KMS-11 (cell line): ENCODE data around the gene VCPKMT.

Experiments
- H2AFZ ChIP-seq: fragments of 200-600 bp; sonication (generic); 2 replicates; pipeline ENCODE4 v1.6.1; 2016; ENCODE audit warnings: antibody characterized with exemption, mixed run types, low read depth
- H3K27ac ChIP-seq: fragments of 200-600 bp; sonication (generic); 2 replicates; pipeline ENCODE4 v1.6.1; 2016; ENCODE audit warnings: mild to moderate bottlenecking, mixed run types
- H3K27me3 ChIP-seq: fragments of 200-600 bp; sonication (generic); 2 replicates; pipeline ENCODE4 v1.6.1; 2017; ENCODE audit warnings: mild to moderate bottlenecking, low read depth, mixed run types, moderate library complexity; ENCODE audit not compliant: insufficient read depth
- H3K36me3 ChIP-seq: fragments of 200-600 bp; sonication (generic); 2 replicates; pipeline ENCODE4 v1.6.1; 2017; ENCODE audit warnings: mild to moderate bottlenecking, mixed run types; ENCODE audit not compliant: insufficient read depth
- H3K4me1 ChIP-seq: fragments of 200-600 bp; sonication (generic); 2 replicates; pipeline ENCODE4 v1.6.1; 2016; ENCODE audit warnings: mild to moderate bottlenecking, low read depth, mixed run types; ENCODE audit not compliant: poor library complexity, severe bottlenecking
- H3K4me2 ChIP-seq: fragments of 200-600 bp; sonication (generic); 2 replicates; pipeline ENCODE4 v1.7.0; 2016; ENCODE audit warnings: mild to moderate bottlenecking, mixed run types
- H3K4me3 ChIP-seq: fragments of 200-600 bp; sonication (generic); IDR thresholded peaks from 2 replicates; pipeline ENCODE4 v1.6.1; 2017; ENCODE audit warnings: low read depth, low read length, mixed read lengths; ENCODE audit not compliant: insufficient read depth
- H3K79me2 ChIP-seq: fragments of 200-600 bp; sonication (generic); 2 replicates; pipeline ENCODE4 v1.6.1; 2016; ENCODE audit warnings: low read depth, mixed run types; ENCODE audit not compliant: insufficient read depth
- H3K9ac ChIP-seq: fragments of 200-600 bp; sonication (generic); 2 replicates; pipeline ENCODE4 v1.6.1; 2016; ENCODE audit warnings: mild to moderate bottlenecking, mixed run types
- H4K20me1 ChIP-seq: fragments of 200-600 bp; sonication (generic); 2 replicates; pipeline ENCODE4 v1.6.1; 2016; ENCODE audit warnings: mild to moderate bottlenecking, mixed run types; ENCODE audit not compliant: insufficient read depth
- TF ChIP-seq, protein P1 (sequence below): fragments of 200-600 bp; sonication (generic); conservative IDR thresholded peaks from 2 replicates; pipeline ENCODE4 v1.6.1; 2017; ENCODE audit warnings: low read depth, mild to moderate bottlenecking, antibody characterized with exemption, low read length, moderate library complexity, mixed read lengths

The VCPKMT gene

GRCh38 chr14:50088731-50089130 is 27.6 kb downstream of the VCPKMT start:
- no peak overlapping the region for H3K4me3 ChIP-seq
- peak overlapping the region; percentile 61; the same call in 1 of the 2 replicates for H3K4me2 ChIP-seq
- peaks cover 69% of the 10 kb centered on the region for H3K4me1 ChIP-seq
- no peak overlapping the region for H3K9ac ChIP-seq
- H3K79me2 ChIP-seq: no peaks in the 10 kb centered on the region
- no peaks in the 10 kb centered on the region for H3K27me3 ChIP-seq
- H2AFZ ChIP-seq: no peak overlapping the region
- TF ChIP-seq, protein P1, sequence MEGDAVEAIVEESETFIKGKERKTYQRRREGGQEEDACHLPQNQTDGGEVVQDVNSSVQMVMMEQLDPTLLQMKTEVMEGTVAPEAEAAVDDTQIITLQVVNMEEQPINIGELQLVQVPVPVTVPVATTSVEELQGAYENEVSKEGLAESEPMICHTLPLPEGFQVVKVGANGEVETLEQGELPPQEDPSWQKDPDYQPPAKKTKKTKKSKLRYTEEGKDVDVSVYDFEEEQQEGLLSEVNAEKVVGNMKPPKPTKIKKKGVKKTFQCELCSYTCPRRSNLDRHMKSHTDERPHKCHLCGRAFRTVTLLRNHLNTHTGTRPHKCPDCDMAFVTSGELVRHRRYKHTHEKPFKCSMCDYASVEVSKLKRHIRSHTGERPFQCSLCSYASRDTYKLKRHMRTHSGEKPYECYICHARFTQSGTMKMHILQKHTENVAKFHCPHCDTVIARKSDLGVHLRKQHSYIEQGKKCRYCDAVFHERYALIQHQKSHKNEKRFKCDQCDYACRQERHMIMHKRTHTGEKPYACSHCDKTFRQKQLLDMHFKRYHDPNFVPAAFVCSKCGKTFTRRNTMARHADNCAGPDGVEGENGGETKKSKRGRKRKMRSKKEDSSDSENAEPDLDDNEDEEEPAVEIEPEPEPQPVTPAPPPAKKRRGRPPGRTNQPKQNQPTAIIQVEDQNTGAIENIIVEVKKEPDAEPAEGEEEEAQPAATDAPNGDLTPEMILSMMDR: no peak
- H3K36me3 ChIP-seq: no peaks in the 10 kb centered on the region
- H4K20me1 ChIP-seq: no peaks in the 10 kb centered on the region
- H3K27ac ChIP-seq: no peak overlapping the region

GRCh38 chr14:50088117-50088515 is 28.3 kb downstream of the VCPKMT start:
- Histone ChIP-seq H3K9ac (no peak overlapping the region), H3K4me1 (peaks cover 67% of the 10 kb centered on the region), H3K4me2 (peak overlapping the region; percentile 61), H3K4me3 (no peak overlapping the region), H3K36me3 (no peaks in the 10 kb centered on the region), H3K27ac (peak overlapping the region; percentile 45), H4K20me1 (no peaks in the 10 kb centered on the region), H3K27me3 (no peaks in the 10 kb centered on the region), H2AFZ (no peak overlapping the region), H3K79me2 (no peaks in the 10 kb centered on the region)
- TF ChIP-seq, protein P1: no peak

DNA sequence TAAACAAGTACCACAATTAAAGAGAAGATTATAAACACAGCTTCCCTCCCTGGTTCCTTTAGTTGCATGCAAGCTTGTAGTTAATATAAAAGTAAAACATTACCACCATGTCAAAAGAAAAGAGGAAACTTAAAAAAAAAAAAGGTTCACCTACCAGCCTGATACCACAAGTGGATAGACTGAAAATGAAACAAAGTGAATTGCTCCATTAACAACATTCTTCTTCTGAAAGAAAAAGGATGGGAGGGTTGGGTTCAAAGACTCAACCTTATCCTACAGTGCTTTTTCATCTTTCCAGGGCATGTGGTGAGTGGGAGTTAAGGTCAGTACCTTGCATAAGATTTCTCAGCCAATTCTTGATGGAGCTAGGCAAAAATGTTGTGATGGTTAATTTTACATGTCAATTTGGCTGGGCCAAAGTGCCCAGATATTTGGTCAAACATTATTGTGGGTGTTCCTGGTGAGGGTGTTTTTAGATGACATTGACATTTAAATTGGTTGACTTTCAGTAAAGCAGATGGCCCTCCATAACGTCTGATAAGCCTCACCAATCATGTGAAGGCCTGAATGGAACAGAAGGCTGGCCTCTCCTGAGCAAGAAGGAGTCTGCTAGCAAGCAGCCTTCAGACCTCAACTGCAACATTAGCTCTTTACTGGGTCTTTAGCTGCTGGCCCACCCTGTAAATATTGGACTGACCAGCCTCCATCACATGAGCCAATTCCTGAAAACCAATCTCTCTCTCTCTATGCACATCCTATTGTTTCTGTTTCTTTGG is 28.8 kb downstream of the VCPKMT start:
- Histone ChIP-seq H3K9ac (no peak overlapping the region), H3K27me3 (no peaks in the 10 kb centered on the region), H3K36me3 (no peaks in the 10 kb centered on the region), H3K27ac (peak overlapping the region; percentile 45), H3K79me2 (no peaks in the 10 kb centered on the region), H3K4me2 (peak overlapping the region; percentile 61), H3K4me3 (no peak overlapping the region), H4K20me1 (no peaks in the 10 kb centered on the region), H3K4me1 (peaks cover 67% of the 10 kb centered on the region), H2AFZ (no peak overlapping the region)
- TF ChIP-seq, protein P1: no peak

DNA sequence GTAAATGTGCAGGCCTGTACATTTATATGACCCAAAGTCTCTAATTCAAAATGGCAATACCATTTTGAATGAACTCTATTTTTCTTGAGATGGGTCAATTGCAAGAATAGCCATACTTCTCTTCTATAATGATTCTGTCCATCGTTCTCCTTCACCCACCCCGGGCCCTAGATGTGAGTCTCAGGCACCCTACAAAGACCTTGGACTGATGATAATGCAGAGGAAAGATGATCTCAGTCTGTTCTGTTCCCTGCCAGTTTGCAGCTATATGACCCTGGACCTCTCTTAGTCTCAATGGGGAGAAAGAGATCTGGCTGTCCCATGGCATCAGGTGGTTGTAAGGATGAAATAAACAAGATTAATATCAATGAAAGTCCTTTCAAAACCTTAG is 30.1 kb downstream of the VCPKMT start:
- TF ChIP-seq, protein P1: no peak
- Histone ChIP-seq H3K4me2 (peak overlapping the region; percentile 13; the same call in 1 of the 2 replicates), H4K20me1 (no peaks in the 10 kb centered on the region), H3K4me3 (no peak overlapping the region), H3K27me3 (no peaks in the 10 kb centered on the region), H2AFZ (no peak overlapping the region), H3K4me1 (peaks cover 79% of the 10 kb centered on the region), H3K79me2 (no peaks in the 10 kb centered on the region), H3K36me3 (no peaks in the 10 kb centered on the region), H3K9ac (no peak overlapping the region), H3K27ac (peak overlapping the region; percentile 97; the same call in 1 of the 2 replicates)
